Stimulated activated naive CD8-positive, alpha-beta T cell treated with anti-CD3 and anti-CD28 coated beads, Interleukin-15, Interleukin-2, amounts not matched to agents 100 ng/mL and 50 ng/mL, for 24 hours (primary cell): ENCODE results near the gene B3GALT5.
"Not testable (repeated sequence)": the region's sequence is repeated elsewhere in the genome, so short reads cannot be mapped to it uniquely, and the experiment has no call there.

Experiments
- H3K27ac Mint-ChIP-seq: one replicate; pipeline ENCODE4 v1.8.0; 2021; ENCODE audit warnings: mild to moderate bottlenecking, mixed read lengths
- H3K27me3 Mint-ChIP-seq: one replicate; pipeline ENCODE4 v1.8.0; 2021; ENCODE audit warnings: mixed read lengths
- H3K36me3 Mint-ChIP-seq: one replicate; pipeline ENCODE4 v1.8.0; 2021; ENCODE audit warnings: low read depth, mixed read lengths
- H3K4me1 Mint-ChIP-seq: one replicate; pipeline ENCODE4 v1.8.0; 2021; ENCODE audit warnings: low read depth, mixed read lengths
- H3K4me3 Mint-ChIP-seq: one replicate; pipeline ENCODE4 v1.8.0; 2021; ENCODE audit warnings: mild to moderate bottlenecking, mixed read lengths
- H3K9me3 Mint-ChIP-seq: one replicate; pipeline ENCODE4 v1.8.0; 2021; ENCODE audit warnings: mixed read lengths

Gene B3GALT5

GRCh38 chr21:39675993-39676661, 63.4 kb downstream of the B3GALT5 start:
- Mint-ChIP-seq H3K9me3 (no peaks in the 10 kb centered on the region), H3K27me3 (no peaks in the 10 kb centered on the region), H3K27ac (no peak overlapping the region), H3K4me3 (no peak overlapping the region), H3K36me3 (no peaks in the 10 kb centered on the region), H3K4me1 (no peaks in the 10 kb centered on the region)

GRCh38 chr21:39680216-39680615, 67.5 kb downstream of the B3GALT5 start:
- H3K36me3 Mint-ChIP-seq, result no peaks in the 10 kb centered on the region
- H3K4me3 Mint-ChIP-seq, result no peak overlapping the region
- H3K9me3 Mint-ChIP-seq, result peaks cover 8% of the 10 kb centered on the region
- H3K27ac Mint-ChIP-seq, result no peak overlapping the region
- H3K4me1 Mint-ChIP-seq, result no peaks in the 10 kb centered on the region
- no peaks in the 10 kb centered on the region for H3K27me3 Mint-ChIP-seq

- no peaks in the 10 kb centered on the region for H3K4me1 Mint-ChIP-seq
- H3K9me3 Mint-ChIP-seq, result peaks cover 8% of the 10 kb centered on the region
Measured at GRCh38 chr21:39681257-39681656, 68.5 kb downstream of the B3GALT5 start.

GRCh38 chr21:39681845-39682244, 69.1 kb downstream of the B3GALT5 start:
- Mint-ChIP-seq H3K4me1 (no peaks in the 10 kb centered on the region), H3K9me3 (peaks cover 8% of the 10 kb centered on the region), H3K4me3 (no peak overlapping the region), H3K27ac (no peak overlapping the region), H3K36me3 (no peaks in the 10 kb centered on the region), H3K27me3 (no peaks in the 10 kb centered on the region)

More at GRCh38 chr21:39681257-39681656, 68.5 kb downstream of the B3GALT5 start:
- no peaks in the 10 kb centered on the region for H3K27me3 Mint-ChIP-seq
- H3K27ac Mint-ChIP-seq, result no peak overlapping the region
- H3K4me3 Mint-ChIP-seq, result no peak overlapping the region
- H3K36me3 Mint-ChIP-seq, result no peaks in the 10 kb centered on the region

GRCh38 chr21:39685236-39685635, 72.5 kb downstream of the B3GALT5 start:
- H3K4me1 Mint-ChIP-seq, result no peaks in the 10 kb centered on the region
- no peaks in the 10 kb centered on the region for H3K27me3 Mint-ChIP-seq
- H3K36me3 Mint-ChIP-seq, result no peaks in the 10 kb centered on the region
- no peak overlapping the region for H3K27ac Mint-ChIP-seq
- no peak overlapping the region for H3K4me3 Mint-ChIP-seq
- peaks cover 8% of the 10 kb centered on the region for H3K9me3 Mint-ChIP-seq

GRCh38 chr21:39685991-39686390, 73.3 kb downstream of the B3GALT5 start:
- Mint-ChIP-seq H3K4me3 (no peak overlapping the region), H3K9me3 (peaks cover 8% of the 10 kb centered on the region), H3K27me3 (no peaks in the 10 kb centered on the region), H3K36me3 (no peaks in the 10 kb centered on the region), H3K4me1 (no peaks in the 10 kb centered on the region), H3K27ac (no peak overlapping the region)

GRCh38 chr21:39686646-39687468, 74.1 kb downstream of the B3GALT5 start:
- Mint-ChIP-seq H3K4me1 (no peaks in the 10 kb centered on the region), H3K27ac (no peak overlapping the region), H3K9me3 (peaks cover 6% of the 10 kb centered on the region), H3K36me3 (no peaks in the 10 kb centered on the region), H3K4me3 (no peak overlapping the region), H3K27me3 (no peaks in the 10 kb centered on the region)

- no peaks in the 10 kb centered on the region for H3K4me1 Mint-ChIP-seq
- no peak overlapping the region for H3K4me3 Mint-ChIP-seq
- no peak overlapping the region for H3K27ac Mint-ChIP-seq
- H3K27me3 Mint-ChIP-seq, result no peaks in the 10 kb centered on the region
- no peaks in the 10 kb centered on the region for H3K36me3 Mint-ChIP-seq
- H3K9me3 Mint-ChIP-seq, result peaks cover 4% of the 10 kb centered on the region
Measured at GRCh38 chr21:39688010-39688409, 75.3 kb downstream of the B3GALT5 start.

GRCh38 chr21:39689860-39690259, 77.1 kb downstream of the B3GALT5 start:
- H3K27ac Mint-ChIP-seq, H3K4me1 Mint-ChIP-seq: not testable (repeated sequence)

GRCh38 chr21:39690454-39690853, 77.7 kb downstream of the B3GALT5 start:
- H3K27ac Mint-ChIP-seq, result no peak overlapping the region
- H3K27me3 Mint-ChIP-seq, result peaks cover 3% of the 10 kb centered on the region
- H3K4me1 Mint-ChIP-seq, result no peaks in the 10 kb centered on the region
- H3K4me3 Mint-ChIP-seq, result no peak overlapping the region
- H3K9me3 Mint-ChIP-seq, result no peaks in the 10 kb centered on the region
- no peaks in the 10 kb centered on the region for H3K36me3 Mint-ChIP-seq

More at GRCh38 chr21:39689860-39690259, 77.1 kb downstream of the B3GALT5 start:
- H3K9me3 Mint-ChIP-seq, H3K4me3 Mint-ChIP-seq, H3K27me3 Mint-ChIP-seq, H3K36me3 Mint-ChIP-seq: not testable (repeated sequence)

GRCh38 chr21:39694750-39695149, 82.0 kb downstream of the B3GALT5 start:
- no peaks in the 10 kb centered on the region for H3K9me3 Mint-ChIP-seq
- no peak overlapping the region for H3K4me3 Mint-ChIP-seq
- peaks cover 3% of the 10 kb centered on the region for H3K27me3 Mint-ChIP-seq
- H3K27ac Mint-ChIP-seq, result no peak overlapping the region
- H3K36me3 Mint-ChIP-seq, result no peaks in the 10 kb centered on the region
- no peaks in the 10 kb centered on the region for H3K4me1 Mint-ChIP-seq

- Mint-ChIP-seq H3K4me3 (no peak overlapping the region), H3K36me3 (no peaks in the 10 kb centered on the region), H3K27me3 (peaks cover 3% of the 10 kb centered on the region), H3K4me1 (no peaks in the 10 kb centered on the region), H3K9me3 (no peaks in the 10 kb centered on the region), H3K27ac (no peak overlapping the region)
Measured at GRCh38 chr21:39696196-39696595, 83.5 kb downstream of the B3GALT5 start.

GRCh38 chr21:39696618-39697017, 83.9 kb downstream of the B3GALT5 start:
- no peak overlapping the region for H3K4me3 Mint-ChIP-seq
- peaks cover 3% of the 10 kb centered on the region for H3K27me3 Mint-ChIP-seq
- H3K27ac Mint-ChIP-seq, result no peak overlapping the region
- no peaks in the 10 kb centered on the region for H3K9me3 Mint-ChIP-seq
- H3K36me3 Mint-ChIP-seq, result no peaks in the 10 kb centered on the region
- no peaks in the 10 kb centered on the region for H3K4me1 Mint-ChIP-seq

- Mint-ChIP-seq H3K36me3 (no peaks in the 10 kb centered on the region), H3K27ac (no peak overlapping the region), H3K4me1 (no peaks in the 10 kb centered on the region), H3K4me3 (no peak overlapping the region), H3K9me3 (no peaks in the 10 kb centered on the region), H3K27me3 (no peaks in the 10 kb centered on the region)
Measured at GRCh38 chr21:39700318-39700717, 87.6 kb downstream of the B3GALT5 start.

GRCh38 chr21:39703578-39703977, 90.8 kb downstream of the B3GALT5 start:
- Mint-ChIP-seq H3K4me1 (no peaks in the 10 kb centered on the region), H3K9me3 (no peaks in the 10 kb centered on the region)

More at GRCh38 chr21:39703578-39703977, 90.8 kb downstream of the B3GALT5 start:
- Mint-ChIP-seq H3K36me3 (no peaks in the 10 kb centered on the region), H3K27me3 (peaks cover 4% of the 10 kb centered on the region), H3K27ac (no peak overlapping the region), H3K4me3 (no peak overlapping the region)
